Kidney tubule cell (primary cell): Measurements from ENCODE around the gene CWF19L2.
A peak's percentile ranks its signal among the peaks of the same experiment; 100 is the strongest.

Experiments
- DNase-seq: peaks from one replicate; pipeline ENCODE4 v3.0.0-alpha.2; 2018; ENCODE audit warnings: low spot score

Gene CWF19L2

DNA sequence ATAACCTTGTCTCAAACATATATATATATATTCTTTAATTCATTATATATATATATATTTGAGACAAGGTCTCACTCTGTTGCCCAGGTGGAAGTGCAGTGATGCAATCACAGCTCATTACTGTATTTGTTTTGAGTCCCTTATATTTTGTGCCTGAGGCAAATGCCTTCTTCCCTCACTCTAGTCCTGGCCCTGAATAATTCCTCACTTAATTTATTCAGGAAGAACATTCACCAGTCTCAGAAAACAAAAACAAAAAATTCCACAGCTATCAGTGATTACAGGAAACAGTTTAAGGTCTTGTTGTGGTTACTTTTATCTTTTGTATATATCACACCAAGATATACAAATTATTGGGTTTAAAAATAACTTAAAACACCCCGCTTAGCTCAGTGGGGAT lies 155.7 kb downstream of the CWF19L2 start:
- peak; percentile 4 for DNase-seq

DNA sequence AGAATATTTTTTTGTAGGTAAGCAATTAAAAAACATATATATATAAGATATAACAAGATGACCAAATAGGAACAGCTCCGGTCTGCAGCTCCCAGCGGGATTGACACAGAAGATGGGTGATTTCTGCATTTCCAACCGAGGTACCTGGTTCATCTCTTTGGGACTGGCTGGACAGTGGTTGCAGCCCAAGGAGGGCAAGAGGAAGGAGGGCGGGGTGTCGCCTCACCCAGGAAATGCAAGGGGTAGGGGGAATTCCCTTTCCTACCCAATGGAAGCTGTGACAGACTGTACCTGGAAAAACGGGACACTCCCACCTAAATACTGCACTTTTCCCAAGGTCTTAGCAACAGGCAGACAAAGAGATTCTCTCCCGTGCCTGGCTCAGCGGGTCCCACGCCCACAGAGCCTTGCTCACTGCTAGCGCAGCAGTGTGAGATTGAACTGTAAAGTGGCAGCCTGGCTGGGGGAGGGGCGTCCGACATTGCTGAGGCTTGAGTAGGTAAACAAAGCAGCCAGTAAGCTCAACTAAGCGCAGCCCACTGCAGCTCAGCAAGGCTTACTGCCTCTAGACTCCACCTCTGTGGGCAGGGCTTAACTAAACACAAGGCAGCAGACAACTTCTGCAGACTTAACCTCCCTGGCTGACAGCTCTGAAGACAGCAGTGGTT lies 163.8 kb downstream of the CWF19L2 start:
- no peak for DNase-seq

- no peak for DNase-seq
These were observed 175.4 kb downstream of the CWF19L2 start for GRCh38 chr11:107282195-107282594.
